Measurements from ENCODE around the gene SARDH. TPM values are rescaled to one million over a fixed set of nuclear protein-coding genes. Genes with fewer than 3 reads are reported as not detected.

The SARDH gene
- total and polyA plus RNA-seq, 4 experiments from 2014 or later: 2.5 to 19.3 (median 11.4) TPM

DNA sequence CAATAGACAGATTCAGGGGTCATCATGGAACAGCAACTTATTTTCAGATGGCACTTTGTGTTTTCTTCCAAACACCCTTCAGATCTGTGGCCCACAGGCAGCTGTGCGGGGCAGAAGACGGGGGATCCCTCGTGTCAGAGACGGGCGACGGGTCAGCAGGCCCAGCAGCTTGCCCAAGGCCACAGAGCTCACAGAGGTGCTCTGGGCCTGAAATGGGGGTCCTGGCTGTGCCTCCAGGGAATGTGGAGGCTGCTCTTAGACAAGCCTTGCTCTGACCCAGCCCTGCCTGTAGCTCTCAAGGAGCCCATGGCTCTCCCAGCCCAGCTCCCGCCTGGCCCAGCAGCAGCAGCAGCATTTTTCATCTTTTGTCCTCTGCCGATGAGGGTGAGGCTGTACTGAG, 40.9 kb upstream of the SARDH start:
- Histone ChIP-seq H3K27ac (ENCODE audit: low read depth, low read length) (no peak overlapping the region), H3K27me3 (ENCODE audit: insufficient read depth, low read length) (no peaks in the 10 kb centered on the region), H3K36me3 (ENCODE audit: insufficient read depth, low read length) (no peaks in the 10 kb centered on the region), H3K4me1 (ENCODE audit: insufficient read depth, low read length) (no peaks in the 10 kb centered on the region), H3K4me3 (ENCODE audit: low read length in 2 of 2) (no peak overlapping the region), H3K9me3 (ENCODE audit: control insufficient read depth in 1 of 2, low read length in 2 of 2) (no peaks in the 10 kb centered on the region)
- intact Hi-C loops (cut with micrococcal nuclease): no loop called here
- no peaks in the 10 kb centered on the region for H3K4me1 Mint-ChIP-seq
- no peak for DNase-seq
- no peaks in the 10 kb centered on the region for H3K27me3 Mint-ChIP-seq
- ChIA-PET POLR2A (ENCODE audit: partially characterized antibody) (no interaction called here), CTCF (ENCODE audit: partially characterized antibody) (interaction anchor here (1.1 kb wide), 1 partner anchor 11 kb away, joined by 3 read pairs; no protein-coding TSS in a partner anchor)
- H3K27ac Mint-ChIP-seq: no peak overlapping the region
- peaks cover 0 to 2% of the 10 kb centered on the region in 2 donors for H3K36me3 Mint-ChIP-seq
- H3K4me3 Mint-ChIP-seq: no peak overlapping the region
- H3K9me3 Mint-ChIP-seq: peaks cover 0 to 6% (median 0%) of the 10 kb centered on the region in 8 donors

DNA sequence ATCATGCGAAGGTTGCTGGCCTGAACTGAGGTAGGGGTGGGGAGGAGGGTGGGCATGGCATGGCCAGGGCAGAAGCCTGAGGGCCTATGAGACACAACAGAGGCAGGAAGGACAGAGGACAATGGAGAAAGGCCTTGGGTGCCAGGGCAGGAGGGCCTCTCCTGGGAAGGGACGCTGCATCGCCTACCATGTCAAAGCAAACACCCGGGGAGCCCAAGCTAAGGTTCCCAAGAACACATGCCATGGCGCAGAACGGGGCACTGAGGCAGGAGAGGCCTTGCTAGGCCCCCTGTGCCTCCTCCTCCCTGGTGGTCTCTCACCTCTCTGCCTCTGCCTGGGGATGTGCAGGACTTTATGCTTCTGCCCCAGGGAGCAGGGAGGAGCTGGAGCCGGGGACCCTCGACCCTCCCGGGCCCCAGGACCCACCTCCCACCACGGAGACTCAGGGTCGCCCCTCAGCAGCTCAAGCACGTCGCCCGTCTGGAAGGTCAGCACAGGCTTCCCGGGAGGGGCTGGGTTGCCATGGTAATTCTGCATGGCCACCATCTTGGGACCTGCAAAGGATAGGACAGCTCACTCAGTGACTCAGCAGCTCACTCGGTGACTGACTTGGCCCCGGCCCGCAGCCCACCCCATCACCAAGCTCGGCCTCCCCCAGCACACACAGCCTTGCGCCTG, 40.3 kb upstream of the SARDH start:
- peaks cover 0 to 4% of the 10 kb centered on the region in 2 donors for H3K36me3 Mint-ChIP-seq
- no peaks in the 10 kb centered on the region for H3K27me3 Mint-ChIP-seq
- H3K36me3 ChIP-seq (ENCODE audit: insufficient read depth, low read length): no peaks in the 10 kb centered on the region
- no peak overlapping the region for H3K27ac Mint-ChIP-seq
- no peaks in the 10 kb centered on the region for H3K4me1 Mint-ChIP-seq
- POLR2A ChIA-PET (ENCODE audit: partially characterized antibody): no interaction called here
- no peak overlapping the region for H3K4me3 Mint-ChIP-seq
- H3K27ac ChIP-seq (ENCODE audit: low read depth, low read length): no peak overlapping the region
- CTCF ChIA-PET (ENCODE audit: partially characterized antibody): interaction anchor here (1.1 kb wide), 1 partner anchor 11 kb away, joined by 3 read pairs; no protein-coding TSS in a partner anchor
- no peaks in the 10 kb centered on the region for H3K27me3 ChIP-seq (ENCODE audit: insufficient read depth, low read length)
- intact Hi-C loops (cut with micrococcal nuclease): no loop called here
- no peaks in the 10 kb centered on the region for H3K9me3 ChIP-seq (ENCODE audit: control insufficient read depth in 1 of 2, low read length in 2 of 2)
- no peak overlapping the region for H3K4me3 ChIP-seq (ENCODE audit: low read length in 2 of 2)
- H3K9me3 Mint-ChIP-seq: peaks cover 0 to 12% (median under 1%) of the 10 kb centered on the region in 8 donors
- no peak for DNase-seq
- no peaks in the 10 kb centered on the region for H3K4me1 ChIP-seq (ENCODE audit: insufficient read depth, low read length)

DNA sequence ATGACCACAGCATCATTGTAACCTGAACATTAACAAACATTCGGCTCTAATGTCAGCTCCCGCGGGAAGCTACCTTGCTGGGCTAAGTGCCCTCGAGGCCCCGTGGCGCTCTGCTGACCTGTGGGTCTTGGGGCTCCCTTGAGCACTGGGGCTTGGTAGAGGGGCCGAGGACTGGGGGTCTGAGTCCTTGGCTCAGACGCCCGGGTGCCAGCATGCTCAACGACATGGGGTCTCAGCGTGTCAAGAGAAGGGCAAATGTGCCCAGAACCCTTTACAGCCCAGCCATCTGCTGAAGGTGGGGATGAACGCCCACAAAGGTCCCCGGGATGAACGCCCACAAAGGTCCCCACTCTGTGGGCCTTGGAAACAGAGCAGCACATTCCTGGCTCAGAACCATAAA, 39.7 kb upstream of the SARDH start:
- intact Hi-C loops (cut with micrococcal nuclease): no loop called here
- H3K27ac Mint-ChIP-seq: no peak overlapping the region
- Histone ChIP-seq H3K36me3 (ENCODE audit: insufficient read depth, low read length) (no peaks in the 10 kb centered on the region), H3K4me3 (ENCODE audit: low read length in 2 of 2) (no peak overlapping the region), H3K4me1 (ENCODE audit: insufficient read depth, low read length) (no peaks in the 10 kb centered on the region), H3K27me3 (ENCODE audit: insufficient read depth, low read length) (no peaks in the 10 kb centered on the region), H3K27ac (ENCODE audit: low read depth, low read length) (no peak overlapping the region), H3K9me3 (ENCODE audit: control insufficient read depth in 1 of 2, low read length in 2 of 2) (no peaks in the 10 kb centered on the region)
- no peaks in the 10 kb centered on the region for H3K4me1 Mint-ChIP-seq
- H3K4me3 Mint-ChIP-seq: no peak overlapping the region
- no peak for DNase-seq
- peaks cover 0 to 4% of the 10 kb centered on the region in 2 donors for H3K36me3 Mint-ChIP-seq
- H3K9me3 Mint-ChIP-seq: peaks cover 0 to 15% (median under 1%) of the 10 kb centered on the region in 8 donors
- ChIA-PET CTCF (ENCODE audit: partially characterized antibody) (interaction anchor here (1.4 kb wide), 1 partner anchor 217 kb away, joined by 9 read pairs; no protein-coding TSS in a partner anchor), POLR2A (ENCODE audit: partially characterized antibody) (no interaction called here)
- H3K27me3 Mint-ChIP-seq: no peaks in the 10 kb centered on the region

DNA sequence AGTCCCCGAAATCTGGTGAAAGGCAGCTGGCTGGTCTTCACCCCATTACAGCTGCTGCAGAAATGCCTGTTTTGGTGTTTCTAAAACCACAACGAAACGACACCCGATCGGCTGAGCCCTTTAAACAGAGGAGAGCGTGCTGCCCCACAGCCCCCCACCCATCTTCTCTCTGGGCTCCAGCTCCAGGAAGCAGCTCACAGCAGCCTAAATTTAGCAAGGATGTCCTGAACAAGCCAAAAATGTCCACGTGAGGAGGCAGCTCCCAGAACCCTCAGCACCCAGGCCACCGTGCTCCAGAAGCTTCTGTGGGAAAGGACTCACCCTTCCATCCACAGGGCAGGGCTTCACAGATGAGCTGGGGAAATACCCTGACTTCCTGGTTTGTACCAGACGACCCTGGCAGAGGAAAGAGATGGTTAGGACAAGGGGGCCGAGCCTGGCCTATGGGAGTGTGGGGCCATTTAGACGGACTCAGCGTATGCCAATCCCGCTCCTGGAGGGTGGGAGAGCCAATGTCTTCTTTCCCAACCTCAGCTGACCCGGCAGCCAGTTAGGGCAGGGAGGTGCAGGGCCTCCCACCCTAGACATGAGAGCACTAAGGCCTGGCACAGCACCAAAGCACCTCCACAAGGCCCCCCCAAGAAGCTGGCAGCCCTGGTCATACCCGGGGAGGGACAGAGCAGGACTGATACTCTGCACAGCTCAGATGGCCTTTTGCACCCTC, 39.1 kb upstream of the SARDH start:
- intact Hi-C loops (cut with micrococcal nuclease): no loop called here
- DNase-seq: no peak
- no peak overlapping the region for H3K27ac ChIP-seq (ENCODE audit: low read depth, low read length)
- H3K4me1 ChIP-seq (ENCODE audit: insufficient read depth, low read length): no peaks in the 10 kb centered on the region
- no peaks in the 10 kb centered on the region for H3K9me3 ChIP-seq (ENCODE audit: control insufficient read depth in 1 of 2, low read length in 2 of 2)
- Mint-ChIP-seq H3K27ac (no peak overlapping the region), H3K4me3 (no peak overlapping the region), H3K4me1 (no peaks in the 10 kb centered on the region), H3K36me3 (peaks cover 0 to 4% of the 10 kb centered on the region in 2 donors), H3K9me3 (peaks cover 0 to 15% (median under 1%) of the 10 kb centered on the region in 8 donors), H3K27me3 (no peaks in the 10 kb centered on the region)
- H3K27me3 ChIP-seq (ENCODE audit: insufficient read depth, low read length): no peaks in the 10 kb centered on the region
- no peak overlapping the region for H3K4me3 ChIP-seq (ENCODE audit: low read length in 2 of 2)
- POLR2A ChIA-PET (ENCODE audit: partially characterized antibody): no interaction called here
- CTCF ChIA-PET (ENCODE audit: partially characterized antibody): interaction anchor here (1.4 to 1.5 kb wide), 2 partner anchors 217 to 219 kb away, joined by 3 to 9 read pairs; no protein-coding TSS in a partner anchor
- no peaks in the 10 kb centered on the region for H3K36me3 ChIP-seq (ENCODE audit: insufficient read depth, low read length)

DNA sequence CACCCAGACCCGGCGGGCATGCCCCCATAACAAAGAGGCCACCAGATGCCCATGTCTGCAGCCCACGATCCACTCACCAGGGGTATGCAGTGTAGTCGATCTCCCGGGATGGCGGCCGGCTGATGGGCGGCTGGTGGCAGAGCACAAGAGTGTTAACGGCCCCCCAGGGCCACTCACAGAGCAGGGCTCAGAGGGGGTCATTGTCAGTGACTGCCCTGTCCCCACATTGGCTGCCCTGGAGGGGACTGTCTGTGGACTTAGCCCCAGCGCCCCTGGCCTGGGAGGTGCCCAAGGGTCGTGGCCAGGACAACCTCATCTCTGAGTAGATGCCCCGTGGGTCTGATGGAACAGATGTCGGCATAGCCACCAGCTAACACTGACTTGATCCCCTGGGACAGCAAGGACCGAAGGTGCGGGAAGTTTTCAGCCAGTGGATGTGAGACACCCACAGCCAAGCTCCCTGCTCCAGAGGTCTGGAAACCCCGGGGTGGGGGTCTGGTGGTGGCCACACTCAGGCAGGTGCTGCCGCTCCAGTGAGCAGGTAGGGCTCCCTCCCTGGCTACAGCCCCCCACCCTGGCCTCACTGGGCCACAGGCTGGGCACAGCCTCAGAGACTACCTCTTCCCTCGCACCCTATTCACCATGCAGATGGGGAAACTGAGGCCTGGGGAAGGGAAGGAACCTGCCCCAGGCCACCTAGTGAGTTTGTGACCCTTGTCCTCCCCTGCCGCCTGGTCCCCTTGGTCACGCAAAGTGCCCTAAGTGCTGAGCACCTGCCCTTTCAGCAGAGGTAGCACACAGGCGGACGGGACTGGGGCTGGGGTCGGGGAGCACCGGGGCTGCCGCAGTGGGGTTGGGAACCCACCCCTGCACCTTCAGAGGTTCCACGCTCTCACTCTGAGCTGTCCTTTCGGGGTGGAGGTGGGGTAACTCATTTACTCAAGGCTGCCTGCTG, 38.1 kb upstream of the SARDH start:
- Histone ChIP-seq H3K27ac (ENCODE audit: low read depth, low read length) (no peak overlapping the region), H3K4me3 (ENCODE audit: low read length in 2 of 2) (no peak overlapping the region), H3K27me3 (ENCODE audit: insufficient read depth, low read length) (no peaks in the 10 kb centered on the region), H3K9me3 (ENCODE audit: control insufficient read depth in 1 of 2, low read length in 2 of 2) (no peaks in the 10 kb centered on the region), H3K36me3 (ENCODE audit: insufficient read depth, low read length) (no peaks in the 10 kb centered on the region), H3K4me1 (ENCODE audit: insufficient read depth, low read length) (no peaks in the 10 kb centered on the region)
- intact Hi-C loops (cut with micrococcal nuclease): no loop called here
- no peak for DNase-seq
- ChIA-PET POLR2A (ENCODE audit: partially characterized antibody) (no interaction called here), CTCF (ENCODE audit: partially characterized antibody) (interaction anchor here (1.4 to 1.5 kb wide), 2 partner anchors 218 to 220 kb away, joined by 3 to 9 read pairs; no protein-coding TSS in a partner anchor)
- Mint-ChIP-seq H3K9me3 (peaks cover 0 to 15% (median under 1%) of the 10 kb centered on the region in 8 donors), H3K27me3 (no peaks in the 10 kb centered on the region), H3K4me1 (no peaks in the 10 kb centered on the region), H3K27ac (no peak overlapping the region), H3K36me3 (peaks cover 0 to 4% of the 10 kb centered on the region in 2 donors), H3K4me3 (no peak overlapping the region)

DNA sequence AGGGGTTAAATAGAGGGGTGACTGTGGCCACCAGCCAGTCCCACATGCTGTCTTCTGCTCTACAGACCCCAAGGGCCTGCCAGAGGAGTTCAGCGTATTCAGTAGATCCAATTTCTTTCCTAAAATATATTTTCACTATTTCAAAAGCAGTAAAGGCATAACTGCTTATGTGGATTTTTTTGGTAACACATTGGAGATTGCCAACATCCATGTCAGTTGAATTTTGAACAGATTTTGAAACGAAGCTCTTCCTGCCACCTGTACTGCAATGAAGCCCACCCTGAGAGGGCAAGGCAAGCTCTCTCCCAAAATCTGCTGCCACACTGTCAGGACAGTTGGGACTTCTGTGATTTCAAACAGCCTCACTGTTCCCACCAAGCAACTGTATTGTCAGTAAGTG, 37.1 kb upstream of the SARDH start:
- no peaks in the 10 kb centered on the region for H3K4me1 Mint-ChIP-seq
- DNase-seq: no peak

More for the DNA sequence above, 37.1 kb upstream of the SARDH start:
- Mint-ChIP-seq H3K27ac (no peak overlapping the region), H3K4me3 (no peak overlapping the region), H3K27me3 (no peaks in the 10 kb centered on the region), H3K9me3 (peaks cover 0 to 15% (median under 1%) of the 10 kb centered on the region in 8 donors), H3K36me3 (peaks cover 0 to 4% of the 10 kb centered on the region in 2 donors)
- H3K4me1 ChIP-seq (ENCODE audit: insufficient read depth, low read length): no peaks in the 10 kb centered on the region
- CTCF ChIA-PET (ENCODE audit: partially characterized antibody): no interaction called here
- intact Hi-C loops (cut with micrococcal nuclease): no loop called here
- no peak overlapping the region for H3K4me3 ChIP-seq (ENCODE audit: low read length in 2 of 2)
- no peaks in the 10 kb centered on the region for H3K27me3 ChIP-seq (ENCODE audit: insufficient read depth, low read length)
- H3K27ac ChIP-seq (ENCODE audit: low read depth, low read length): no peak overlapping the region
- POLR2A ChIA-PET (ENCODE audit: partially characterized antibody): no interaction called here
- no peaks in the 10 kb centered on the region for H3K36me3 ChIP-seq (ENCODE audit: insufficient read depth, low read length)
- H3K9me3 ChIP-seq (ENCODE audit: control insufficient read depth in 1 of 2, low read length in 2 of 2): no peaks in the 10 kb centered on the region
